ENCODE data around the gene AMIGO3. TPM values are rescaled to one million over a fixed set of nuclear protein-coding genes. Genes with fewer than 3 reads are reported as not detected.

AMIGO3 gene
- total and polyA plus RNA-seq, 9 donors: 0.22 to 2.0 (median 0.34) TPM; not detected in 4

DNA sequence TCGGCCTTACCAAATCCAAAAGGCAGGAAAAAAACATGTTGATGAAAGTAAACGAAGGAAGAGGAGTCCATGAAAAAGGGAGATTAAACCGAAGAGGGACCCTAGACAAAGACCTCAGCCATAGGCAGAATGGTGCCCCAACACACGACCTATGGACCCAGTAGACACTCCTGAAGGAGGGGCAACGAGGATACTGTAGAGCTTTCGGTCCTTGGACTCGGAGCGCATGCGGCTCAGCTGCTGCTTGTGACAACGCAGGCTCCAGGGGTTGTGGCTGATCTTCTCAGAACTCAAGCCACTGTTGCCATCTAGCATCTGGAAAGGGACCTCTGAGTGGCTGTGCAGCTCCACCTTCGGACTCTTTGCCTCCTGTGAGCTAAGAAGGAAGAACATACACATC lies 13.1 kb upstream of the AMIGO3 start:
- no peak overlapping the region for H3K4me3 ChIP-seq
- no peak for DNase-seq
- no peaks in the 10 kb centered on the region for H3K36me3 ChIP-seq
- intact Hi-C loops (cut with DNase I): no loop called here
- H3K27ac ChIP-seq: no peak overlapping the region
- TF ChIP-seq POLR2A (IDR thresholded peaks at IDR 0.05) (no peak), CTCF (IDR thresholded peaks at IDR 0.05) (no peak), EP300 (IDR thresholded peaks at IDR 0.05) (no peak)
- 80 to 90% (median 88%) methylated on average over 11 of the region's 11 CpGs for WGBS, 3 donors
- no peaks in the 10 kb centered on the region for H3K27me3 ChIP-seq
- no peaks in the 10 kb centered on the region for H3K9me3 ChIP-seq
- H3K4me1 ChIP-seq (ENCODE audit: insufficient read depth): no peaks in the 10 kb centered on the region

DNA sequence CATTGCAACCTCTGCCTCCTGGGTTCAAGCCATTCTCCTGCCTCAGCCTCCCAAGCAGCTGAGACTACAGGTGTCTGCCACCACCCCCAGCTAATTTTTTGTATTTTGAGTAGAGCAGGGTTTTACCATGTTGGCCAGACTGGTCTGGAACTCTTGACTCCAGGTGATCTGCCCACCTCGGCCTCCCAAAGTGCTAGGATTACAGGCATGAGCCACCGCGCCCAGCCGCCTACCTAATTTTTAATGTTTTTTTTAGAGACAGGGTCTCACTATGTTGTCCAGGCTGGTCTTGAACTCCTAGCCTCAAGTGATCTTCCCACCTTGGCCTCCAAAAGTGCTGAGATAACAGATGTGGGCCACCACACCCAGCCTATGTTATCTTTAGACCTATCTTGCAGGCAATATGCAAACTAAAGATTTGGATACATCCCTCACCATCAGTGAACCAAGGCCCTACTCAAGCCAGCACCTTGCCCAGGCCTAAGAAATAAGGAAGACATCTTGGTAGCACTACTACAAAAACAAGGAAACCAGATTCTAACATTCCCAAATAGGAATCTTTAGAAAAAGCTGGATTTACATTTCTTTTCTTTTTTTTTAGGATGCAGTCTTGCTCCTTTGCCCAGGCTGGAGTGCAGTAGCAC lies 10.6 kb upstream of the AMIGO3 start:
- H3K4me3 ChIP-seq: no peak overlapping the region
- intact Hi-C loops (cut with DNase I): no loop called here
- WGBS, 3 donors: 95 to 100% (median 97%) methylated on average over 4 of the region's 4 CpGs
- H3K27me3 ChIP-seq: no peaks in the 10 kb centered on the region
- TF ChIP-seq CTCF (IDR thresholded peaks at IDR 0.05) (no peak), EP300 (IDR thresholded peaks at IDR 0.05) (no peak), POLR2A (IDR thresholded peaks at IDR 0.05) (no peak)
- no peak for DNase-seq
- no peaks in the 10 kb centered on the region for H3K4me1 ChIP-seq (ENCODE audit: insufficient read depth)
- H3K27ac ChIP-seq: no peak overlapping the region
- no peaks in the 10 kb centered on the region for H3K36me3 ChIP-seq
- no peaks in the 10 kb centered on the region for H3K9me3 ChIP-seq

DNA sequence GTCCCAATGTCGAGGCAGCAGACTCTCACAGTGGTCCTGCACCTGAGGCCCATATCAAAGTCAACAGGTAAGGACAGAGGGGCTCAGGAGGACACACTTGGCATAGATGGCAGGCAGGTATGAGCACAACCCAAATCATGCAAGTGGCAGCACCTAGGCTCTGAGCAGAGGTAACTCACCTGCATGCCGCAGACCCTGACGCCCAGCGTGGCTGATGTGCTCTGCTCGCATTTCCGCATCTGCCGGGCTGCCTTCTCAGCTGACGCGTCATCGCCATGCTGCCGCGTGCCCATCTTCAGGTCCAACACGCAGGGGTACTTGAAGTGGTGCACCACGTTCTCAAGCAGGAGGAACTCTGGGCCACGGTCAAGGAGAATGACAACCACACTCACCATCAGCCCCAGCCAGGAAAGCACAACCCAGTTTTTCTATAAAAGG lies 8.5 kb upstream of the AMIGO3 start:
- intact Hi-C loops (cut with DNase I): no loop called here
- Histone ChIP-seq H3K36me3 (no peaks in the 10 kb centered on the region), H3K4me3 (no peak overlapping the region), H3K9me3 (no peaks in the 10 kb centered on the region), H3K27ac (no peak overlapping the region), H3K4me1 (ENCODE audit: insufficient read depth) (peaks cover 3% of the 10 kb centered on the region), H3K27me3 (no peaks in the 10 kb centered on the region)
- TF ChIP-seq CTCF (IDR thresholded peaks at IDR 0.05): no peak
- TF ChIP-seq EP300 (IDR thresholded peaks at IDR 0.05): no peak
- no peak for TF ChIP-seq POLR2A (IDR thresholded peaks at IDR 0.05)
- peak in 1 of 5 donors; percentile 21 for DNase-seq
- WGBS, 3 donors: 91% methylated on average over 15 of the region's 15 CpGs

DNA sequence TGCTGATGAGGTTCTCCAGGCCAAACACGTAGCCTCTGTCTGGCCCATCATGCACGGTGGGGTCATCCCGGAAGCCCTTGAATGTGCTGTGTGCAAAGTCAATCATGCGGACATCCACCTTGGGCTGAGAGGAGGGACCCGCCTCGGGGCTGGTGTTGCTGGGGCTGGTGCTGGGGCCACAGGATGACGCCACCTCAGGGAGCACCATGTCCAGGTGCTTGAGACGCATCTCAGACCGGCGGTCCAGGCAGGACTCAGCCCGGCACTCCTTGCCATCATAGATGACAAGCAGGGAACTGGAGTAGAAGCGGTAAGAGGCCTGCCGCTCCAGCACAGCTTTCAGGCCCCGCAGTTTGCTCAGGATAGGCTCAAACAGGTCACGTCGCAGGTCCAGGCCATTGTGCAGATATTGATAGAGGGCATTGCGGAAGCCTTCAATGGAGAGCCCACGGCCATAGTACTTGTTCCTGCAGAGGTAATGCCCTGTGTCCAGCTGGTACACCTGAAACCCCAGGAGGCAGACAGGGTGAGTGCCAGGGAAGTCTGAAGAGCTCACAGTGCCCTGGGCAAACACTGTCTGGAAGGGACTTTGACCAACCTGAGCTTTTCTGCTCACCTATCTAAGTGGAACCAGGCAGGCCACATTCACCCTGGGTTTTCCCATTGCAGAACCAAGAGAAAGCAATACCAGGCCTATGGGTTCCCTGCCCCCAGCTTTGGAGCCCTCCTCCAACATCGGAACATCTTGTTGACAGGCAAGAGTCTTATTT lies 7.9 kb upstream of the AMIGO3 start:
- Histone ChIP-seq H3K4me1 (ENCODE audit: insufficient read depth) (peaks cover 5% of the 10 kb centered on the region), H3K27me3 (no peaks in the 10 kb centered on the region), H3K4me3 (no peak overlapping the region), H3K36me3 (no peaks in the 10 kb centered on the region), H3K27ac (no peak overlapping the region), H3K9me3 (no peaks in the 10 kb centered on the region)
- no peak for TF ChIP-seq CTCF (IDR thresholded peaks at IDR 0.05)
- TF ChIP-seq EP300 (IDR thresholded peaks at IDR 0.05): no peak
- no peak for TF ChIP-seq POLR2A (IDR thresholded peaks at IDR 0.05)
- intact Hi-C loops (cut with DNase I): no loop called here
- 82 to 85% (median 83%) methylated on average over 19 of the region's 19 CpGs for WGBS, 3 donors
- DNase-seq: peak in 1 of 5 donors; percentile 18
